Measurements from ENCODE around the gene SIN3A. TPM values are rescaled to one million over a fixed set of nuclear protein-coding genes. Genes with fewer than 3 reads are reported as not detected.
"Not testable (repeated sequence)": the region's sequence is repeated elsewhere in the genome, so short reads cannot be mapped to it uniquely, and the experiment has no call there.

SIN3A gene
- total and polyA plus RNA-seq, 2 of the 8 experiments (the other 6 are each of a cell fraction or from before 2014, with no cell fraction given), result 69.5 to 109 TPM

DNA sequence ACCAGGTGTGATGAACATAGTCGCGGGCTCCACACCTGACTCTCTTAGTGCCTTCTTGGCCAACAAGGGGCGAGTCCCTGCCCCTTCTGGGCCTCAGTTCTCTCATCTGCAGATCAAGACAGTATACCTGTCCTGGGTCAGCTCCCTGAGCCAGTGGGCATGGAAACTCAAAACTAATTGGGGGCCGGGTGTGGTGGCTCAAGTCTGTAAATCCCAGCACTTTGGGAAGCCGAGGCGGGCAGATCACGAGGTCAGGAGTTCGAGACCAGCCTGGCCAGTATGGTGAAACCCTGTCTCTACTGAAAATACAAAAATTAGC is 102.2 kb downstream of the SIN3A start:
- H3K36me3 ChIP-seq (ENCODE audit: control insufficient read depth in 2 of 4, insufficient read depth in 4 of 4, low read length in 3 of 4); H2BK12ac ChIP-seq (ENCODE audit: low read depth, low read length); FAIRE-seq; H3K79me1 ChIP-seq (ENCODE audit: low read depth, low read length); H3K18ac ChIP-seq (ENCODE audit: extremely low read depth, low read length); H2BK20ac ChIP-seq (ENCODE audit: low read length); H3K27ac ChIP-seq (ENCODE audit: low read depth, low read length); H4K91ac ChIP-seq (replicated peaks; ENCODE audit: insufficient read length, low read length); H2AFZ ChIP-seq (ENCODE audit: low read length); H3K79me2 ChIP-seq (ENCODE audit: control insufficient read depth in 1 of 2, insufficient read depth in 2 of 2, low read length in 2 of 2); H3K9ac ChIP-seq (replicated peaks in 1 of 4; ENCODE audit: extremely low read depth in 1 of 4, low read depth in 3 of 4, low read length in 3 of 4); H3K23ac ChIP-seq (ENCODE audit: insufficient read length); H2BK15ac ChIP-seq (ENCODE audit: low read length); H2BK5ac ChIP-seq (ENCODE audit: low read depth, low read length); H3K9me3 ChIP-seq (ENCODE audit: insufficient read depth in 2 of 2, low read depth in 1 of 2, low read length in 1 of 2); H3K4me1 ChIP-seq (replicated peaks in 1 of 4; ENCODE audit: control insufficient read depth in 3 of 4, insufficient read depth in 4 of 4, low read length in 3 of 4); H4K5ac ChIP-seq (ENCODE audit: insufficient read length, low read depth, low read length); H2BK120ac ChIP-seq (replicated peaks; ENCODE audit: low read depth, low read length); H3K4ac ChIP-seq (replicated peaks; ENCODE audit: insufficient read length, low read depth, low read length); H4K20me1 ChIP-seq (replicated peaks in 1 of 2; ENCODE audit: control insufficient read depth in 1 of 2, insufficient read depth in 2 of 2, low read length in 2 of 2); H3K14ac ChIP-seq (ENCODE audit: insufficient read length); H3K56ac ChIP-seq (replicated peaks; ENCODE audit: insufficient read length, low read depth, low read length); H4K8ac ChIP-seq (ENCODE audit: extremely low read depth, insufficient read depth, low read length); H2AK5ac ChIP-seq (ENCODE audit: low read depth, low read length); DNase-seq (ENCODE audit: low read depth in 1 of 2, low spot score in 2 of 2): not testable (repeated sequence)
- CTCF ChIA-PET (ENCODE audit: partially characterized antibody), result interaction anchor here (1.1 kb wide), 1 partner anchor 19 kb away, joined by 6 read pairs; the partner anchor contains the start of gene MAN2C1
- Histone ChIP-seq H3K23me2 (ENCODE audit: low read depth, low read length) (peaks cover 17% of the 10 kb centered on the region), H3K27me3 (replicated peaks in 1 of 4; ENCODE audit: control insufficient read depth in 3 of 4, extremely low read depth in 1 of 4, insufficient read depth in 3 of 4, low read length in 3 of 4) (peaks cover 0 to 31% (median 16%) of the 10 kb centered on the region in 4 experiments; a peak in 5 of 7 replicates), H3K4me2 (ENCODE audit: insufficient read depth in 1 of 2, low read depth in 2 of 2, low read length in 2 of 2) (peak overlapping the region; percentile 84 to 85; a peak in 2 of 4 replicates), H3K4me3 (ENCODE audit: extremely low read depth in 1 of 4, insufficient read depth in 2 of 4, low read depth in 3 of 4, low read length in 4 of 4) (peak overlapping the region in 3 of 4 experiments; percentile 70 to 87 (median 82); a peak in 3 of 8 replicates)
- POLR2A ChIA-PET (ENCODE audit: partially characterized antibody), result interaction anchor here (0.6 to 8.2 kb wide), 6 partner anchors 8 to 204 kb away, joined by 3 to 69 read pairs (median 10); partner anchors contain the start of genes COMMD4 and MAN2C1
- WGBS, 2 experiments (ENCODE audit: extremely low coverage in 1 of 2, insufficient coverage in 1 of 2, insufficient read length in 1 of 2, insufficient replicate concordance in 2 of 2, low coverage in 1 of 2, low lambda C conversion rate in 2 of 2, missing lambda C conversion rate in 1 of 2), result 93% methylated on average over 8 of the region's 8 CpGs; no CpG with 5 or more reads in 1 of the 2 experiments

Measured in H1 (cell line).